GM03348 (cell line): ENCODE results near the gene IDUA.

Experiments used
- DNase-seq: peaks from one replicate; pipeline ENCODE4 v3.0.0; 2012; ENCODE audit warnings: low spot score

IDUA gene

DNA sequence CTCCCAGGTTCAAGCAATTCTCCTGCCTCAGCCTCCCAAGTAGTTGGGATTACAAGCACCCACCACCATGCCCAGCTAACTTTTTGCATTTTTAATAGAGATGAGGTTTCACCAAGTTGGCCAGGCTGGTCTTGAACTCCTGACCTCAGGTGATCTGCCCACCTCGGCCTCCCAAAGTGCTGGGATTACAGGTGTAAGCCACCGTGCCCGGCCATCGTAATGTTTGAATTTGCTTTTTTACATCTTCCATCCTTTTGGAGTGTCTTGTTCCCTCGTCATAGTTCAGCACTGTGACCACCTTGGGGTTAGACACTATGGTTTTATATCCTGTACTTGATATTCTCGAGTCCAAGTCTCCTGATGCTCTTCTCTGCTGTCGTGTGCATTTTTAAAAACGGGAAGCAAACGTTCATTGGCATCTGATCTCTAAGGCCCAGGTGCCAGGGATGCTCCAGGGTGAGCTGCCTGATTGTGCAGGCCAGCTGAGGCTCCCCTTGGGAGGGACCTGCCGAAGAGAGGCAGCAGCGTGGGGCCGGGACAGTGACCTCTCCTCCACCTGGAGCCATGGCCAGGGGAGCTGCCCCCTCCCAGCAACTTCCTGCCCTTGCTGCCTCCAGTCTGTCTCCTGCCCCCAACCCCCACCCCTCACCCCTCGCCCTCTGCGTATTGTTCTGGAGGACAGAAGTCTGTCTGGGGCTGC is 30.2 kb upstream of the IDUA start:
- no peak for DNase-seq

DNA sequence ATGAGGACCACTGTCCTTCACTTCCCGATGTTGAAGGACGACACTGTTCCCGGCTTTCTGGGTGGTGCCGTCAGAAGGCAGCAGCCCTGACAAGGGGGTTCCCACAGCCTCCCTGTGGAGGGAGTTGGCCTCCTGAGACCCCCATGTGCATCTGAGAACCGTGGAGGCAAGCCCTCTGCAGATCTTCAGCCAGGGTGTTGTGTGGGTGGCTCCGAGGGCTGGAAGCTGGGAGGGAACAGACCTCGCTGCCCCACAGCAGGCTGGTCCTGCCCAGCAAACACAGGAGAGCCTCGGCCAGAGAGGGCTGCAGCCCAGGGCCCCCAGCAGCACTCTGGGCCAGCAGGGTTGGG is 29.6 kb upstream of the IDUA start:
- DNase-seq: no peak

DNA sequence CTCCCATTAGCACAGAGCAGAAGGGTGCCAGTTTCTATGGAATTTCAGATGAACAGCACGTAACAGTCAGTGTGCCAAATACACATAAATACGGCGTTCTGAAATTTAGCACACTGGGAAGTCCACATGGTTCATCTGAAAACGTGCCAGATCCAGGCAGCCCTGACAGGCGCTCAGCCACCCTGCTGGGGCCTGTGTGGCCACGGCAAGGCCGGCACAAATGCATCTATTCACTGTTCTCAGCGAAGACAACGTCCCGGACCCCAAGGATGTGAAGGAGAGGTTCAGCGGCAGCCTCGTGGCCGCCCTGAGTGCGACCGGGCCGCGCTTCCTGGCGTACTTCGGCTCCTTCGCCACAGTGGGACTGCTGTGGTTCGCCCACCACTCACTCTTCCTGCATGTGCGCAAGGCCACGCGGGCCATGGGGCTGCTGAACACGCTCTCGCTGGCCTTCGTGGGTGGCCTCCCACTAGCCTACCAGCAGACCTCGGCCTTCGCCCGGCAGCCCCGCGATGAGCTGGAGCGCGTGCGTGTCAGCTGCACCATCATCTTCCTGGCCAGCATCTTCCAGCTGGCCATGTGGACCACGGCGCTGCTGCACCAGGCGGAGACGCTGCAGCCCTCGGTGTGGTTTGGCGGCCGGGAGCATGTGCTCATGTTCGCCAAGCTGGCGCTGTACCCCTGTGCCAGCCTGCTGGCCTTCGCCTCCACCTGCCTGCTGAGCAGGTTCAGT is 29.1 kb upstream of the IDUA start:
- no peak for DNase-seq

DNA sequence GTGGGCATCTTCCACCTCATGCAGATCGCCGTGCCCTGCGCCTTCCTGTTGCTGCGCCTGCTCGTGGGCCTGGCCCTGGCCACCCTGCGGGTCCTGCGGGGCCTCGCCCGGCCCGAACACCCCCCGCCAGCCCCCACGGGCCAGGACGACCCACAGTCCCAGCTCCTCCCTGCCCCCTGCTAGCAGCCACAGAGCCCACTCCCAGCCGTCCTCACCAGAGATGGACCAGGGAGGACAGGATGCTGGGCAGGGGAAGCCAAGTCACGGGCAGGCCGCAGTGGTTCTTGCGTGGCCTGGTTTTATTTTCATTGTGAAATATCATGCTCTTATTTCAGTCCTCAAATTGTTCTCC is 28.6 kb upstream of the IDUA start:
- DNase-seq: no peak

DNA sequence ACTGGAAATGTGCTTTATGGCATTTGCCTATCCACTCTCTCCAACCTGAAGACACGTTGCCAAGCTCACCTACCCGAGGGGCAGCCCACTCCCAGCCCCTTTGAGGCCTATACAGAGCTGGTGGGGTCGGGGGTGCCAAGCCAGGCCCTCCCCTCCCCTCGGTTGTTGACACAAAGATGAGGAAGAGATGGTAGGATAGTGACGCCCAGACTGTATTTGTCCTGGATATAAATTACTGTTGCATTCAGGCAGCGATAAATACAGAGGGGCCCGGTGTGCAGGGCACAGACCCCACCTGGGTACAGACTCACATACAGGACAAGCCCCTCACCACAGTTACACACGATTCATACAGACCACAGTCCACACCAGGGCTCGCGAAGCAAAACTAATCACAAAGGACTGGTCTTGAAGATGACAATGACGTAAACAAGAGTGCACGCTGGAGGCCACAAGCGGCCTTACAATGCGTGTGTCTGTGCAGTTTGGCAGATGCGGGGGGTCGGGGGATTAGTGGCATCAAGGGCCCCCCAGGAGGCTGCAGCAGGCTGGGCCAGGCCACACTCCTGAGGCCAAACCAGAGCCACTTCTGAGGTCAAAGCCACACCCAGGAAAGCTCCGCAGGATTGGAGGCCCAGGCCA is 28.0 kb upstream of the IDUA start:
- DNase-seq: no peak

DNA sequence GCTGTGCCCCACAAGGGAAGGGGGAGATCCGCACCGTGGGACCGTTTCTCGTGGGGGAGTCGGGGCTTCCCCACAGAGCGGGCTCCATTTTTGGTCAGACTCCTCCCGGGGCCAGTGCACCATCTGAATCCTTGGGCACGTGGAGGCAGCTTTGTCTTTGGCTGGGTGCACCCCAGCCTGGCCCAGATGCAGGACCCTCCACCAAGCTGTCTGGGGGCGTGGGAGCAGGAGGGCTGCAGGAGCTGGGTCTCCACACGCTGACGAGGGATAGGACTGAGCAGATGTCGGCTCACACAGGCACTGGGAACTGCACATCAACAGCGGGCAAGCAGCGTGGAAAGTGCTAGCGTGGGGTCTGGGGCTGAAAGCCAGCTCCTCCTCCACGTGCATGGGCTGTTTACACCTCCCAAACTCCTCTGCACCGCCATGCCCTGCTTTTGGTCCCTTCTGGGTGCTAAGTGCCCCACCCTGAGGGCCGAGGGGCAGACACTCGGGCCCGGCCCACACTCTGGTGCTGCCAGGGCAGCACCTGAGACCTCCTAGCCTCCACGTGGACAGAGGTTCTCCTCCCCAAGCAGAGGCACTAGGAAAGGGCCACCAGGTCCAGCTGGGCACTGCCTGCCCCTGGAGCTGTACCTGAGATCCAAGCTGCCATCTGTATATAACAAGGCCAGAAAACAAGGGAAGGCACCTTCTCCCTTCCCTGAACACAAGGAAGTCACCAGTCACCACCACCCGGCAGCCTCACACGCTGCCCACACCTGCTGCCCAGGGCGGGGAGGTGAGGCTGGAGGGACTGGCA is 27.3 kb upstream of the IDUA start:
- no peak for DNase-seq

DNA sequence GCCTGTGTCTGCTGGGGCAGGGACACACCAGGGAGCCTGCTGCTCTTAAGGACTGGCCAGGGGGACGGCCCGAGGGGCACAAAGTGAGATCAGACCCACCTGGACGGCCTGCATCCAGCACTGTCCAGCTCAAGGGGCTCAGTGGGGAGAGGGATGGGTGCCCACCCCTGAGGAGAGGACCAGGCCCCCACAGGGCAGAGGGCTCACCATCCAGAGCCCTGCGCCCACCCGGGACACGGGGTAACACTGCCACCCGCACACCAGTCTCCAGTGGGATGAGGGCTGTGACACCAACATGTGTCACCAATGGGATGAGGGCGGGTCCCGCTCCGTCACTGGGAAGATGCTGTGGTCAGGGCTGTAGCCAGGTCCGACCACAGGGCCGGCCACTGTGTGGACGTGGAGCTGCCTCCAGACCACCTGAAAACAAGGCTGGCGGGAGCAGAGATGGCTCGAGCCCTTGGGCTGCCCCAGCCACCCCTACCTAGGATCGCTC is 26.7 kb upstream of the IDUA start:
- no peak for DNase-seq

DNA sequence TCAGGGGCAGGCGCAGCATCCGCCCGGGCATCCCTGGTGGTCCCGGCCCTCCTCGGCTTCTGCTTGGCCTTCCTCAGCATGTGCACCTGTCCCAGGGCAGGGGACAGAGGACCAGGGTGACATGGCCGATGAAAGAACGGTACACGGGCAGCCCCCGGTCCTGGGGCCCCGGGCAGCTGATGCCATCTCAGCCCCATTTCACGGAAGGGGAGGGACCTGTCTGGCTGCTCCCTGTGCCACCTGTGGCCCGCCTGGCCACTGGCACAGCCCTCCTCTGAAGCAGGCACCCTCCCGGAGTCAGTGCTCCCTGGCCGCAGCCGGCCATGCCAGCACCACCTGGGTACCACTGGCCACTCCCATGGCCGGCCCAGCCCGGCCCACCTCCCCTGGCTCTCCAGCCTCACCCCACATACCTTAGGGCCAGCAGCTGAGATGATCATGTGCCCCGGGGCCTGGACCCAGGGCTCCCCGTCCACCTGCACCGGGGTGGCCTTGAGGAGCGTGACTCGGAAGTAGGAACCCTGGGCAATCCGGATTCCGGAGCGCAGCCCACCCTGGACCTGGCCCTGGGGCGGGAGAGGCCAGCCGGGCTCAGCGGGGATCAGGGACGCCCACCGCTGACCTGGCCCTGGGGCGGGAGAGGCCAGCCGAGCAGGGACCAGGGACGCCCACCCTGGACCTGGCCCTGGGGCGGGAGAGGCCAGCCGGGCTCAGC is 26.1 kb upstream of the IDUA start:
- no peak for DNase-seq

DNA sequence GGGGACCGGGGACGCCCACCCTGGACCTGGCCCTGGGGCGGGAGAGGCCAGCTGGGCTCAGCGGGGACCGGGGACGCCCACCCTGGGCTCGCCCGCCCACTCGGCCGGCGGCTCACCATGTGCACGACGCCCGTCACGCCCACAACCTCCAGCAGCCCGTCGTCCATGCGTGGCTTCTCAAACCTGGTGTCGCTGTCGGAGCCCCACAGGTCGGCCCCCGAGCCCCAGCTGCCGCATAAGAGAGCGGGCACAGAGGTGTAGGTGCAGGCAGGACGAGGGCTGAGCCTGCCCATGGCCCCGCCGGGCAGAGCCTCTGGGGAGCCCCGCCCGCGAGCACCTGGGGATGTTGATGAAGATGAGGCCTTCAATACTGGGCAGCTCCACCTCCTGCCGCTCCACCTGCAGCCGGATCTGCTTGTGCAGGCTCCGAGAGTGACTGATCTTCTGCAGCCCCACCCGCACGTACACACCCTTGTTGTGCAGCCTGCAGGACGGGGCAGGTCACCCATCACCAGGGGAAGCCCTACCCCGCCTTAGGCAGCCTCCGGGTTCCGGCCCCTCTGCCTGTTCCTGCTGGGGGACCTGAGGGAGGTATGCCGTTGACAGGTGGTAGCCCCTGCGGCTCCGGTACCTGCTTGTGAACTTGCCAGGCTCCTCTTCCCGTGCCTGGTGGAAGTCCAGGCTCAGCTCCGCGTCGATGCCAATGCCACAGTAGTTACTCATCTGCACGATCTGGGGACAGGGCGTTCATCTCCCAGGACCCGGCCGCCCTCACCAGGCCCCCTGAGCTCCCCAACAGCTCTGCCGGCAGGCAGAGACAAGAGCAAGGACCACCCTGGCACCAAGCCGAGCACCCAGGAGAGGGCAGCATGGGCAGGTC is 25.3 kb upstream of the IDUA start:
- DNase-seq: no peak

DNA sequence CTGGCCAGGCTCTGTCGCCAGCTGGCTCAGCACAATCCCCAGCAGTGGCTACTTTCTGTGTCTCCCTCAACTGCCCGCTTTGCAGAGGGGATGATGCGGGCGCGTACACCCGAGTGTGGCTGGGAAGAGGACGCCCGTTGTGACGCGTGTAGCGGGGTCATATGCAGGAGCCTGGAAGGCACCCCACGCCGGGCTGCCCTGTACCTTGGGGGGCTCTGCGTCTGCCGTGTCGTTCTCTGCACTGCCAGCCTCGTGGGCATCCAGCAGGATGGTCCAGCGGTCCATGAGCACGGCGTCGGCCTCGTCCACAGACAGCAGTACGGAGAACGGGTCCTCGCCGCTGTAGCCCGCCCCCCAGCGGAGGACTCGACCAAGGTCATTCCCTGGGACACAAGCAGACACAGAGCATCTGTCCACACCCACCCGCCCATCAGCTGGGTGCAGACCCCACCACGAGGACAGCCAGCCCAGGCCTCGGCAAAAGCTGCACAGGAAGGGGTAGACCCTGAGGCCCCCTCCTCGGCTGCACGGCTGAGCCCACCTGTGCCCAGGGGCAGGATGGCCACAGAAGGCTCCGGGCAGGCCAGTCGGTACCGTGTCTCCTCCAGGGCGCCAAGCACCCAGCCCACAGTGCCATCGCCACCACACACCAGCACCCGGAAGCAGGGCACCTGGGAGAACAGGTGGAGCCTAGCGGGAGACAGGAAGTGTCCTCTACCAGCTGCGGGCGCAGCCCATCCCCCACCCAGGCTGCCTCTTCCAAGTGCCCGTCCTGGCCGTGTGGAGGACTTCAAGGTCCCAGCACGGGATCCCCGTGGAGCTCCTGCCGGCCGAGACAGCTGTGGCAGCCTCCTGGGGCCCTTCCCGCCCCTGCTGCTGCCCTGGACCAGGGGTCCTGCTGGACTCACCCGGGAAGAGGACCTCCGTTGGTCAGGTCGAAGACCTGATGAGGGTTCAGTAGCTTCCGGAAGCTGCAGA is 24.3 kb upstream of the IDUA start:
- DNase-seq: no peak

DNA sequence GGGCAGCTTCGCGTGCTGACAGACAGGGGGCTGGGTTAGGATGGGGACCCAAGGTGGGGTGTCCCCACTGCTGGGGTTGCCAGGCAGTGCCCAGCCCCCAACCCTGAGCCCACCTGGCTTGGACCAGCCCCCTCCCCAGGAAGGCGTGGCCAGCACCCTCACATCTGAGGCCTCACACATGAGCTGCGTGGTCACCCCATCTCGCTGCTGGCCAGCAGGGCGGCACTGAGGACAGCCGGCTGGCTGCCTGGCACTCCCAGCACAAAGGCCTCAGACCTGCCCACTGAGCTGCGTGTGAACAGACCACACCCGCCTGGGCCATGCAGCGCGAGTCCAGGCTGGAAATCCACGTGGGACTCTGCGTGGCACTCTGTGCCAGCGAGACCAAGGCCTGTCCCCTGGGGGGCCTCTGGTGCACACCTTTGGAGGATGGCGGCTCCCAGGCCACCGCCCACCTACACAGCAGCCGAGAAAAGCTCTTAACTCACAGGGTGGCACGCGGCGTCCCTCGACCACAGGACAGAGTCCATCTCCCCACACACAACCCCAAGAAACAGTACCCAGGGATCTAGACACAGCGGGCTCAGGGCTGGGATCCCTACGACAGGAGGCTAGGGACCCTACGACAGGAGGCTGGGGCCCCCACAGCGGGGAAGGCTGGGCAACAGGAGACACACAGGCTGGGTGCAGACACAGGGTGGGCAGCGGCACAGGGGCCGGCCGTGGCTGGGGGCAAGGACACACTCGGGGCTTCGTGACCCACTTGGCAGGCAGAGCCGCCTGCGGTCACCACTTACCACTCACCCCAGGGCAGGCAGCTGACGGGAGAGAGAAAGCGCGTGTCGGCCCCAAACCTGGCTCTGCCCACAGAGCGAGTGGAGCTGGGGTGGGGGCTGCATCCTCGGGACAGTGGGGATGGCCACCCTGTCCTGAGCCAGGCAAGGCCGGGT is 23.3 kb upstream of the IDUA start:
- no peak for DNase-seq

DNA sequence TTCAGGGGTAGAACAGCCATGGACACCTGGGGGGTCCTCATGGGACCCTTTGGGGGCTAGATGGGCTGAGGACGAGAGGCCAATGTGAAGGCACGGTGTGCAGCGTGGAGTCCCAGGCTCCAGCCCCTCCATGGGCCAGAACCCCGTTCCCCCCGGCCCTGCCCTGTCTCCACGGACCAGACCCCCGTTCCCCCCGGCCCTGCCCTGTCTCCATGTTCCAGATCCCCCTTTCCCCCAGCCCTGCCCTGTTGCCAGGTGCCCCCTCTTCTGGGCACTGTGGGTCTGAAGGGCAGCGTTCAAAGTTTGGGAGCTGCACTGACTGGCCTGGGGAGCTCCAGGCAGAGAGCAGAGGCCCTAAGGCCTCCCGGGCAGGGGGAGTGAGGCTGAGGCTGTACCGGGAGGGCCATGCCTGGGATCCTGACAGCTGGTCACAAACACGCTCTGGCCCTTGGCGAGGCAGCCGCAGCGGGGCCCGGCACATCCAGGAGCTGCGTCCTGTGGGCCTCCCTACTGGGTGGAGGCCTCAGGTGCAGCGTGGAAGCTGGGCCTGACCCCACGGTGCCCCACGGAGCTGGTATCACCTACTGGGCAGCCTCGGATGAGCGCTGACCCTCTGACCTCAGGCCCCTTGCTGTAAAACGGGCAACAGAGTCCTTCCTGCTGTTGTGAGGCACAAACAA is 22.4 kb upstream of the IDUA start:
- no peak for DNase-seq

DNA sequence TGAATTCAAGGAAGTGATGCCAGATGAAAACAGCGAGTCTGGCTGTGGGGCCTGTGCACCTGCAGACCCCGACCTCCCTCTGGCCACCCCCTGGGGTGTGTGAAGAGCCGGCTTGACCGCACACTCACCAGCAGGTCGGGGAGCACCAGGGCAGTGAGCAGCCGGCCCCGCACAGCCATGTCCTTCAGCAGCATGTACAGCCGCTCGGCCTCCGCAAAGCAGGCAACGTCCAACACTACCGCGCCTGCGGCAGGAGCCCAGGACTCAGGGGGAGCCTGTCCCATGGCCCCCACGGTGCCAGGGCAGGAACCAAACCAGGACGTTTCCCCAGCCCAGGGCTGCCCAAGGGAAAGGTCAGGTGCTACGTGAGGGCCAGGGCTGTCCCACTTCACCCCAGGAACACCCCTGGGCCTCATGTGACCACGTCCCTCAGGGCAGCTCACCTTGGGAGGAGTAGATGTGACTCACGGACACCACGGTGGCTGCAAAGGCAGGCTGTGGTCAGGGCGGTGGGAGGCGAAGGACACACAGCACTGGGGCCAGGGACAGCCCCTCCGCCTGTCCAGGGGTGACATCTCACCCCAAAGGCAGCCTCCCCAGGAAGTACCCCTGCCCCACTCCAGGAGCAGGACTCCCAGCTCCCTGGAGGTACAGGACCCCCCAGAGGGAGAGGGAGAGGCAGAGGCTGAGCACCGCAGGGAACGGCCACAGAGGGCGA is 21.6 kb upstream of the IDUA start:
- no peak for DNase-seq

DNA sequence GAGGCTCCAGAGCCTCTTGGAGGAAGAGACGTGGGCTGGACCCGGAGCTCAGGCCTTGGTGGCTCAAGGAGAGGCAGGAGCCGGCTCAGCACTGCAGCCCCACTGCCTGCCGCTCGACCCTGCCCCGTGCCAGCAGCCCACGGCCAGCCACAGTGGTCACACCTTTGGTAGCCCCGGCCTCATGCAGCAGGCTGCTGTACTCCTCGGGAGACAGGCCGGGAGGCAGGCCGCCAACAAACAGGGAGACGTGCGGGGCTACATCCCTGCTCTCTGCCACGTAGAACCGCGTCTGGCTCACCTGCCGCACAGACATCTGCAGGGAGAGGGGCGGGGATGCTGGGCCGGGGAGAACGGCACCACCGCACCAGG is 21.1 kb upstream of the IDUA start:
- DNase-seq: no peak

DNA sequence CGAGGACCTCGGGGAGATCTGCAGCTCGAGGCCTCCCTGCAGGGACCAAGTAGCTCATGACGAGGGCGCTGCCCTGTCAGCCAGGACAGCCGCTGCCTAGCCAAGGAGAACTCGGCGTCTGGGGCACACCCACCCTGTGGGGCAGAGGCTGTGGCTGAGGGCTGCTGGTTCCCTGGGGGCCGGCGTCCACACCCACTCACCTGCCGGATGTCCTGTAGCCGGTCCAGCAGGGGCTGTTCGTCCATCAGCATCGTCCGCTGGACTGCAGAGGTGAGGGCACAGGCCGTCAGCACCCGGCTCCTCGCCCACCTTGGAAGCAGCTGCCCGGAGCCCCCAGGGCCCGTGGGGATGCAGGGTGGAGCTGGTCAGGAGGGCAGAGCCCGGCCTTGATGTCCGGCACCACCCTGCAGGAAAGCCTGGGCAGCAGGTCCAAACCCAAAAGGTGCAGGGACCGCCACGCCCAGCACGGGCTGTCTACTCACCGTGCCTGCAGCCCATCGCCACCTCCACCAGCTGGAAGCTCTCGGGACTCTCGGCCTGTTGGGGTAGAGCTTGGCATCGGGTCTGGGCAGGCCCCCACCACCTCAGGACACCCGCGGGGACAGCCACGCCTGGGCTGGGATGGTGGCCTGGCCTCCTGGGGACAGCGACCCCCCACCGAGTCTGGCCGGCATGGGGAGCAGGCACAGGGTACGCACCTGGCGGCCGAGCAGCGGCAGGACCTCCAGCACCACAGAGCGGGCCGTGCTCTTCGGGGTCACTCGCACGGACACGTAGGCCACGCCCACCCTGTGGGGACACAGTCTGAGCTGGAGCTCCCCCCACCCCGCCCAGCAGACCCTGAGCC is 20.4 kb upstream of the IDUA start:
- DNase-seq: no peak
